Neural cell (in vitro differentiated cells): ENCODE results near the gene ZNF662.

ENCODE experiments used
- EP300 ChIP-seq: fragments of 450-650 bp; conservative IDR thresholded peaks from 2 replicates; pipeline ENCODE4 v1.6.1; 2014; ENCODE audit warnings: antibody characterized with exemption, mild to moderate bottlenecking, moderate library complexity; ENCODE audit not compliant: poor library complexity, severe bottlenecking
- POLR2AphosphoS5 ChIP-seq: IDR thresholded peaks from 2 replicates; pipeline ENCODE4 v1.6.1; 2012
- SMC3 ChIP-seq: fragments of 450-650 bp; conservative IDR thresholded peaks from 2 replicates; pipeline ENCODE4 v1.6.1; 2014; ENCODE audit warnings: antibody characterized with exemption, mild to moderate bottlenecking, moderate library complexity; ENCODE audit not compliant: poor library complexity
- TAF1 ChIP-seq: IDR thresholded peaks from 2 replicates; pipeline ENCODE4 v1.6.1; 2012; ENCODE audit warnings: low read depth
- TF ChIP-seq, protein P1 (sequence below): fragments of 450-650 bp; IDR thresholded peaks from 2 replicates; pipeline ENCODE4 v1.5.1; 2014; ENCODE audit warnings: antibody characterized with exemption, mild to moderate bottlenecking, moderate library complexity; ENCODE audit not compliant: poor library complexity, severe bottlenecking

DNA sequence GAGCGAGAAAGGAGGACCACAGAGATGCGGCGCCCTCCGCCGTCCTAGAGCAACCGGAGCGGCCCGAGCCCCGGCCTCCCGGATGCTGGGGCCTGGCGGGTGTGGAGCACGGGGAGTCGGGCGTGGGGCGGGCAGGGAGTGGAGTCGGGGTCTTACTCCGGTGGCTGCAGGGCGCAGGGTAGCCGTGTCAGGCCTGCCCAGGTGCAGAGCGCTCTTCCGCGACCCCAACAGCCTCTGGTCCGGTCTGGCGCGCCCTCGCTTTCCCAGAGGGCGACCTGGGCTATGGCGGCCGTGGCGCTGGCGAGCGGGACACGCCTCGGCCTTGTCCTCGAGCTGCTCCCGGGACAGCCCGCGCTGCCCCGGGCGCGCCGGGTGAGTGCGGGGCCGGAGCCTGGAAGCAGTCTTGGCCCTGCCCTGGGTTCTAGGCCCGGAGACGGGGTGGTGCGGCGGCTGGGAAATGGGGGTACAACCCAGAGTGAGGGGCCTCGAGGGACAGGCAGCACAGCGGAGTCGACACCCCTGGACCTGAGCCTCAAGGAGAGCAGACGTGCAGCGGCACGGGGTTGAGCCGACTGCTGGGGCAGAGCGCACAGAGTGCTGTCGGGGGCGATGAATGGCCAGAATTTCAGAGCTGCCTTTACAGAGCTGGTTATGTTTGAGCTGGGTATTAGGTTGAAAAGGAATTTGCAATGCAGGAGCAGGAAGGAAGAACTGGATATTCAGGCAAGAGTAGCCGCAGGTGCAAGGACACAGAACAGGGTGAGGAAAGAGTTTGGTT, at the start of gene ZNF662:
- TF ChIP-seq, protein P1, sequence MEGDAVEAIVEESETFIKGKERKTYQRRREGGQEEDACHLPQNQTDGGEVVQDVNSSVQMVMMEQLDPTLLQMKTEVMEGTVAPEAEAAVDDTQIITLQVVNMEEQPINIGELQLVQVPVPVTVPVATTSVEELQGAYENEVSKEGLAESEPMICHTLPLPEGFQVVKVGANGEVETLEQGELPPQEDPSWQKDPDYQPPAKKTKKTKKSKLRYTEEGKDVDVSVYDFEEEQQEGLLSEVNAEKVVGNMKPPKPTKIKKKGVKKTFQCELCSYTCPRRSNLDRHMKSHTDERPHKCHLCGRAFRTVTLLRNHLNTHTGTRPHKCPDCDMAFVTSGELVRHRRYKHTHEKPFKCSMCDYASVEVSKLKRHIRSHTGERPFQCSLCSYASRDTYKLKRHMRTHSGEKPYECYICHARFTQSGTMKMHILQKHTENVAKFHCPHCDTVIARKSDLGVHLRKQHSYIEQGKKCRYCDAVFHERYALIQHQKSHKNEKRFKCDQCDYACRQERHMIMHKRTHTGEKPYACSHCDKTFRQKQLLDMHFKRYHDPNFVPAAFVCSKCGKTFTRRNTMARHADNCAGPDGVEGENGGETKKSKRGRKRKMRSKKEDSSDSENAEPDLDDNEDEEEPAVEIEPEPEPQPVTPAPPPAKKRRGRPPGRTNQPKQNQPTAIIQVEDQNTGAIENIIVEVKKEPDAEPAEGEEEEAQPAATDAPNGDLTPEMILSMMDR = no peak
- TF ChIP-seq EP300 (no peak), TAF1 (no peak), SMC3 (no peak), POLR2AphosphoS5 (no peak)
